ENCODE data around the gene RERE.

The RERE gene

DNA sequence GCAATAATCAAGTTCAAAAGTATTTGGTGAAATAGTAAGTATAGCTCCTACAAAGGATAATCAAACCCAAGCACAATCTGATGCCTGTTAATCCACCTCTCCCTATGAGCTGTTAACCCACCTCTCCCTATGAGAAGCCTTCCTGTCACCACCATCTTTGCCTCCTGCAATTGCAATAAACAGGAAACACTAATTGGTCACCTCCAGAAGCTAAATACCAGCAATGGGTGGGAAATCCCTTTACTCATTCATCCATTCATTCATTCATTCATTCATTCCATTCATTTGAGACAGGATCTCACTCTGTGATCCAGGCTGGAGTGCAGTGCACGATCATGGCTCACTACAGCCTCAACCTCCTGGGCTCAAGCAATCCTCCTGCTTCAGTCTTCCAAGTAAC is 132.8 kb downstream of the RERE start:
- DNase-seq = no peak

DNA sequence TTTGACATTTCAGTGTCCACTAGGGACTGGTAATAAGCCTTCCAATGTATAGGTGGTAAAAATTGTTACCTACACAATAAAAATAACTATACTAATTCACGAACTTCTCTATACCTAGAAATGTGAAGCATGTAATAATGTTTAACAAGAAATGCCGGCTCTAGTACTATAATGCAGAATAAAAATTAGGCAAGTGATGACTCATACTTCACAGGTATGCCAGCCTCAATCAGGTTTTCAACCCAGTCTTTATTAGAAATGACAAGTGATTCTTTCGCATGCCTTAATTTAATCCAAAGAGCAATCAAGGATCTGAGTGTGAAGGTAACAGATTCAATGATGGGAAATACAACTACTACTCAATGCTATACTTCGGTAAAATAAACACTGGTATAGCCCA is 134.9 kb downstream of the RERE start:
- DNase-seq = no peak

DNA sequence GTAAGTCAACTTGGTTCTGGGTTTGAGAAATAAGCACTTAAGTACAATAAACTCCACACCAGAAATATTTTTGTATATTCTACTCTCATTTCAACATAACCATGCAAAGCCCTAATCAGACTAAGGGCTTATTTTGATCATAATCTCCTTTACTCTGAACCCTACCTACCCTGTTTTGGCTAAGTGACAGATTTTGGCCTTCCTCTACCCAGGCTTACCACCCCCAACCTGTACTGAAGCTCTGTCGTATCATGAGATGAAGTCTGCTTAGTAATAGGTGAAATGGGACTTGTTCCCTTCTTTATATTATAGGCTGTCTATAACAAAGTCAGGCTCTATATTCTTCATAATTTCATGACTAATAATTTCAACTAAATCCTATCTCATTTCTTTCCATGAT is 135.5 kb downstream of the RERE start:
- no peak for DNase-seq

DNA sequence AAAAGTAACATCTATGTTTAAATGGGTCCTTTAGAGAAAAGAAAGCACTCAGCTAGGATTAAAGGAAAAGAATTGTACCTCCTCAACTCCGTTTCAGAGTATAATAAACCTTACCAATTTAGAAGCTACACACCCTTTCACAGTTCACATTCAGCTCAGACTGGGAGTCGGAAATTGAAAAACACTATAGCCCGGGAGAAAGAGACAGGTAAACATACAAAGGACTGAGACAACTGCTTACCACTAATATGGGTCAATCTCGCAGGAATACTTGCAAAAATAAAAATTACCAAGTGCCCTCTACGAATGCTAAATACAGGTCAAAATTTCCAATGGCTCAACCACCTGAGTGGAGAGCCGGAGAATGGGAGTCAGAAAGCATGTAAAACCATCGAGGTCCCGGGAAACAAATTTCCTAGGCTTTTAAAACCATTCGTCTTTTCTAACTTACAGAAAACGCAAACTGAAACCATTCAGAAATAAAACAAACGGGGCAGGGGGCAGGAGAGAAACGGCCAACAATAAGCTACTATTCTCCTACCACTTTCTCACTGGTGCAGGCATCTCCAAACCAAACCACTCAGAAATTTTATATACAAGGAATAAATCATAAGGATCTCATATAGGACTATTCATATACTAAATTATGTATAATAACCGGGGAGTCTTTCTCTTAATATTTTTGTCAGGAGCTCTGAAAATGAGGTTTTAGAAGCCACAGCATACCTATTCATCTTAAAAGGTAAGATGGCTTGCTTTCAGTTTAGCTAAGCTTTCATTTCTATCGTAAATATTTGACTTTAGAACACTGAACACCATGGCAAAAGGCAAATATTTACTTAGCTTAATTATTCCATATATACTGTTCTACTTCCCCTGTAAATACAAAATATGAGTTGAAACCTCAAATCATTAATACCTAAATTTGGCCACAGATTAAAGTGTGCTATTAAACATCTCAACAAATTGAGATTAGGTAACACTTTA is 136.5 kb downstream of the RERE start:
- DNase-seq = no peak

DNA sequence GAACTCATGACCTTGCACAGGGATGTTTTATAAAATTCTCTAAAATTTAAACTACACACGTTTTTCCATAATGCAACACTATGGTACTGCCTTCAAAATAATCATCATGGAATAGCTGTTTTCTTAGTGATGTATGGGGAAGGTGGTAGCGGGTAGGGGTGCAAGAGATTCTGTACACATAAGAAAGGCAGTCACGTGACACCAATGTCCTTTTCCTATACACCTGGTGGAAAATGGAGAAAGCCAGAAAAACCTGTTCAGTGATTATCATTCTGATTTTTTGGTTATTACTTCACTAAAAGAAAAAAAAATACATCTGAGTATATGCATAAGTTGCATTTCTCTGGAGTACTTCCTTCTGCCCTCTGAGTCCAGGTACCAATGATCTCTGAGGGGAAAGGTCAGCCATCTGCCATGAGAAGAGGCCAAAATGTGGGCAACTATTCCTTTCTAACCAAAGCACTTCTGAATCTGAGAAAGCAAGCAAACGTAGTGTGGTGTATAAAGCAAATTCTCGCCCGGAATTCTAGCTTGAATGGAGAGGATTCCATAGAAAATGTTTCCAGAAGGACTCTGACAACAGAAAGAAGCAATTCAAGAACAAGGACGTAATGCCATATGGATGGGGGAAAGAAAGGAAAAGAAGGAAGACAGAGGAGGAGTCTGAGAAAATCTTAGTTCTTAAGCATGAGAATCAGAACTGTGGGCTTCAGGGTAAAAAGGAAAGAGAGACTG is 137.3 kb downstream of the RERE start:
- no peak for DNase-seq

DNA sequence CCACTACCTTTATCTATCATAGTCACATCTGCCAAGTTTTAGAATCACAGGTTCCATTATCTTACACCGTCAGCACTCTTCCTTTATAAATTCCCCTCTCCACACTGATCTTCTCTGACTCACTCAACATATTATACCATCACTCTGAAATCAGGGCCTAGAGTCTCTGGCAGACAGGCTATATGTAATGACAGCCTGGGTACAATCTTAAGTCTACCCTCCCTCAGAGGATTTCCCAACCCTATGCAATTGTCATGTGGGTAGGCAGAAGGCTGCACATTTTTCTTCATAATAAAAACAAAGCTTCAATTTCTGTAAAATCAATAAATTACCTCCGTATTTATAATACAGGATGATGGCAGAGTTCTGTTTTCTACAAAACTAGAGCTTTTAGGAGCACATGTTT is 138.0 kb downstream of the RERE start:
- no peak for DNase-seq

DNA sequence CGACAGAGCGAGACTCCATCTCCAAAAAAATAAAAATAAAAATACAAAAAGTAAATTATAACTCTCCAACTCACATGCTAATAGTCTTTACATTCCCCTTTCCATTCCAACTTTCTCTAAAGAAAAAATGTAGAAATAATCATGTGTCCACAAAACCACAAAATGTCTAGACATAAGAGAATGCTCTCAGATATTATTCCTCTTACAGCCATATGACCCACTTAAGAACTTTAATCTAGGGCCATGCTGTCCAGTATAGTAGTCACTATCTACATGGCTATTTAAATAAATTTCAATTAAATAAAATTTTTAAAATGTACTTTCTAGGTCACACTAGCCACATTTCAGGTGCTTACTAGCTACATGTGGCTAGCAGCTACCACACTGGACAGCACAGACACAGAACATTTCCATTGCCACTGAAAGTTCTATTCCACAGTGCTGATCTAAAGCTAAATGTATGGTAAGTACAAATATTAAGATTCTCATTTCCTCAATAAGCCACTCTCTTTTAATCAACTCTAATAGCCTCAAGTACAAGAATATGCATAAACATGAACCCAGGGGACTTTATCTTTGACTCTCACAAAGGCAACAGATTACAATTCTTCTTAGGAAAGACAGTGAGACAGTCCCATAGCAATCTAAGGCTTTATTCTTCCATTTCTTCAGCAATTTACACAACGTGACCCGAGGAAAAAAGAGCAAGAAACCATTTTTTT is 138.6 kb downstream of the RERE start:
- no peak for DNase-seq

DNA sequence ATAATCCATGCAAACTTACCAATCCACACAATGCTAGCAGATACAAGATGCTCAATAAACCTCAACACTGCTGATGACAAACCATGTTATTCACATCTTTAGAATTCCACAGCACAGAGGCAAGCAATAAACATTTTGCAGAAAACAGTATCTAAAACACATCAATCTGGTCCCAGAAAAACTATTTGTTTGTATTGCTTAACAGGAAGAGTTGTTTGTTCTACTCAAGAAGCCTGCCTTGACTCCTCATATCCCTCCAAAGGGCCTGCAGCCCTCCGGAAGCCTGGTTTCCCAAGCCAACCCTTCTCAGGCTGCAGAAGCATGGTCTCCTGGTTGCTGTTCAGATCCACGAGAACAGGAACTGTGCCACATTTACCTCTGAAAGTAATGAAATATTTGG is 139.7 kb downstream of the RERE start:
- DNase-seq = no peak

DNA sequence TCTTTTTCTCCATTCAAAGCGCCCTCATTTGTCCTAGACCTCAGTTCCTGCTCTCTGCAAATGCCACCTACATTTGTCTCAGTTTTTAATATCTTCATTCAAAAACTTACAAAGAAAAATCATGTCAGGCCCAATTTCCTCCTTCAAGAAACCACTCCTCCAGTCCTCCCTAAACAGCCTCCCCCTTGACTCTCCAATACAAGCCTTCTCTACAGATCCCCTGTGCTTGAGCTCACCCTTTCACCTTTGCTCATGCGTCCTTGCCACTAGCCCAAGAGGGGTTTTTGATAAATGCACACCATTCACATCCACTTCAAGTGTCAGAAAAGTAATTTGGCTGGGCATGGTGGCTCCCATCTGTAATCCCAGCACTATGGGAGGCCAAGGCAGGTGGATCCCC is 140.6 kb downstream of the RERE start:
- DNase-seq = no peak

DNA sequence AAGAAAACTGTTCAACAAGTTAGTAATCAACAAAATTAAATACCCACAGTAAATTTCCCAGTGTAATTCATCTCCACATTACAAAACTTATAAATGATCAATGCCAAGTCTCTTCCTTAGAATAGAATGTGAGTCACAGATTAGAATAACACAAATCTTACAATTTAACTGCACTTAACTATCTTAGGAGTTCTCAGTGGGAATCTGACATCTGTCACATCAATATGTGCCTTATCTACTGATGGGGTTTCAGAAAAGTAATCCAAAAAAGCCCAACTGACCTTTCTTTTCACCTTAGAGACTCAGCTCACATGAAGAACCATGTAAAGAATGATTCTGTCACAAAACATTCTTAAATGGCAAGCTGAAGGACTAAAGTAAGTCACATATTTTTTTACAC is 141.4 kb downstream of the RERE start:
- DNase-seq = no peak

DNA sequence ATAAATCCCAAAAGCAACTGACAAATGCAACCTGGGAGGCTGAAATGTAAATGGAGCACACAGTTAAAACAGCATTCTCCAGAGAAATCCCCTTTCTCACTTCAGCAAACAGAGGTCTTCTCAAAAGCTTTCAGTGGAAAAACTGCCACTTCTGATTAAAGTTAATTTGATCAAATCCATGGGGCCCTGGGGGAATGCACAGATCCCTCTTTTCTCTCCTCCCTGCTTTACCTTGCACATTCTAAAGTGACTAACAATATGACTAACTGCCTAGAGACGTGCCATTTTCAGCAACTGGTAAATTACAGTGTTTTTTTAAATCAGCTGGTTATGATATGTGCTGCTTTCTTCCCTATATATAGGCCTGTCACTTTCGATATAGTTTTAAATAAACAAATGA is 142.5 kb downstream of the RERE start:
- no peak for DNase-seq

DNA sequence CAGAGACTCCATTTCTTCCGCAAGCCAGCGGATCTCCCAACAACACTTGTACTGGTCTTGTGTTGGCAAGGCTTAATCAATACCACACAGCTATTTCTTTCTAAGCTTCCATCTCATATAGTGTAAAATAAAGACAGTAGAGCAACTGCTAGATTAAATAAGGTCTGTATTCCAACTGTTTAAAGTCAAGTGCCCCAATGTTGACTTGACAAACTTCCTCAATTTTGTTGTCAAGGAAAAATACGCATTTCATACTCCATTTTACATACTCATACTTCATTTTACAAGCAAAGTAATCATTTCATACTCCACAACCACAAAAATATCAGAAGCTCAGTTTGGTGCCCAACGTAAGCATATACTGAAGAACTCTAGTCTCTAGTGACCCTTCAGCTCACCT is 143.0 kb downstream of the RERE start:
- no peak for DNase-seq

DNA sequence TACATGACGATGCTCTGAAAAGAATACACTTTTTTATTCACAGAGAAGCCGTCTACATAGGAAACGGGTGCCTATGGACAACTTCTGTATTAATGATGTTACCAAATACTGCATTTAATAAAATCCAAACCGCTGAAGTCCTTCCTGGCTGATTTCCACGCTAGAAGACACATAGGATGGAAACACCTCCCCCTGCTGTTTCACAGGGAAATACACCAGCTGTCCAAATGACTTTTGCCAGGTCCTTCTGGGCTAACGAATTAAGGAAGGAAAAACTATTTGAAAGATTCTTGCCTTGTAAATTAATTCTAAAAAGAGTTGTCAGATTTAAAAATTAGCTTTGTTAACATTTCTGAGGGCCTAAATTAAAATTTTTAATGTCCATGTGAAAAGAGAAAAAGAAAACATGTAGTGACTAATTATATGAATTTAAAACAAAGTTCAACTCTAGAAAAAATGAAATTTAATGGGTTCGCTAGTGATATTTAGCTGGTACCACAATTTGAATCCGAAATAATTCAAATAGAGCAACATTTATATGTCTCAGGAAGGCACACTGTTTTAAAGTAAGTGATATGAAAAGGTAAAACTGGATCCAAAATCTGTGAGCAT is 146.0 kb downstream of the RERE start:
- no peak for DNase-seq

DNA sequence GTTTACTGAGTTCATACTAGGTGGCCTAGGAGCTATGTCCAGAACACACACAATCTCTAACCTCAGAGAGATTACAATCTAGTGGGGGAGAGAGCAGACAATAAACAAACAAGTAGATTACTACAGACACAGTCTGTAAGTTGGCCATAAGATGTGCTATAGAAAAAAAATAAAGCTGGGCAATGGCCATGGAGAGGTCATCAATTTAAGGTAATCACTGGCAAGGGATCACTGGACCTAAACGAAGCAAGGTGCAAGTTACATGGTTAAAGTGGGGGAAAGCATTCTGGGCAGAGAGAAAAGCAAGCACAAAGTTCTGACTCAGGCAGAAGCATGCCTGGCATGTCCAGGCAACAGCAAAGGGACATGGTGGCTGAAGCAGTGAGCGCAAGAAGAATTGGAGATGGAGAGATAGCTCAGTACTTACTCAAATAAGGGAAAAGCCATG is 147.0 kb downstream of the RERE start:
- no peak for DNase-seq

DNA sequence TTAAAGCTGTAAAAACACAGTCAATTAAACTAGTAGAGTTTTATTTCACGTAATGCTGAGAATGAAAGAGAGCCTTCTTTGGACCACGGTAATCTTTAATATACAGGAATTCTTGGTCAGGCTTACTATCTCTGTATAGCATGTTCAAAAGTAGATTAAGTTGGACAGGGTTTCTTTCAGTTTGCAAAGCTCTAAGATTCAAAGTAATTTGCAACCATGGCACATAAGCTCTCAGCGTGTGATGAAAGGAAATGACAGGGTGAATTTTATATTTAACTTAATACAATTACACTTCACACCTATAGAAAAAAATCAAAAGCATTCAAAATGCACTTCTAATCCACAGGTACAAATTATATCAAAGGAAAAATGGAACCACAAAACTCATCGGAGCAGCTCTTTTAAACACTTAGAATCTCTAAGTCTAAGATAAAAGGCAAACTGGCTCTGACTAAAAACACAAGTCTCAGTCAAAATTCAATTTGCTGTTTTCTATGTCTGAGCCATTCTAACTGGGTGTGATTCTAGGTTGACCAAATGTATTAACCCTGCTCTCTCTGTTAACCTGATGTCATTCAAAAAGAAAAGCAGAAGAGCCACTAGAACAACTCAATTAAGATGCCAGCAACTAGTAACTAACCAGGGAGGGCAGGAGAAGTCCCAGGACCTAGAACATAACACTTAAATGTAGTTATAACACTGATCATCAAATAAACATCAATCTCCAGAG is 147.7 kb downstream of the RERE start:
- DNase-seq = no peak

DNA sequence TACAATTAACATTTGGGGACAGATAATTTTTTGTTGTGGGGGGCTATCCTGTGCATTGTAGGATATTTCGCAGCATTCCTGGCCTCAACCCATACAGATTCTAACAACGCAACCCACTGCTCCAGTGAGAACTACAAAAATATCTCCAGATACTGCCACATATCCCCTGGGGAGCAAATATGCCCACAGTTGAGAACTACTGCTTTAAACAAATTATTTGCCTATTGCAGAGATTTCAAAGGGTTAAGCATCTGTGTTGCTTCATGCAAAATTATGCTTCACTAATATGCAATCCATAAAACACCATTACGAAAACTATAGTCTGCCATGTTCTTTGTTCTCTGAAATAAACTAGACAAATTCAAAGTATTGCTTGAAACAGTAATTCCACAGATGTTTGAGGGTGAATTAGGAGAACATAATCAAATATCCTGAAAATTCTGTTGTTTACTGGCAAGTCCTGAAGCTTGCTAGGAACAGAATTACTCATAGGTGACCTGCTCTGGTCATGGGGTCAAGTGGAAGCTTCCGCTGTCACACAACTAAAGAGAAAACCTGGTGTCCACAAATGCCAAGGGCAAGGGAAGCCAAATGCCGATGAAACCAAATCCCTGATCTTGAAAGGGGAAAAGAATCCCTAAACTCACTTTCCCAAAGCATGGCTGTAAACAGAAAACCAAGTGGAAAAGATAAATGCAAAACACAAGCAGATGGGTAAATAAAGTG is 149.4 kb downstream of the RERE start:
- DNase-seq = no peak

DNA sequence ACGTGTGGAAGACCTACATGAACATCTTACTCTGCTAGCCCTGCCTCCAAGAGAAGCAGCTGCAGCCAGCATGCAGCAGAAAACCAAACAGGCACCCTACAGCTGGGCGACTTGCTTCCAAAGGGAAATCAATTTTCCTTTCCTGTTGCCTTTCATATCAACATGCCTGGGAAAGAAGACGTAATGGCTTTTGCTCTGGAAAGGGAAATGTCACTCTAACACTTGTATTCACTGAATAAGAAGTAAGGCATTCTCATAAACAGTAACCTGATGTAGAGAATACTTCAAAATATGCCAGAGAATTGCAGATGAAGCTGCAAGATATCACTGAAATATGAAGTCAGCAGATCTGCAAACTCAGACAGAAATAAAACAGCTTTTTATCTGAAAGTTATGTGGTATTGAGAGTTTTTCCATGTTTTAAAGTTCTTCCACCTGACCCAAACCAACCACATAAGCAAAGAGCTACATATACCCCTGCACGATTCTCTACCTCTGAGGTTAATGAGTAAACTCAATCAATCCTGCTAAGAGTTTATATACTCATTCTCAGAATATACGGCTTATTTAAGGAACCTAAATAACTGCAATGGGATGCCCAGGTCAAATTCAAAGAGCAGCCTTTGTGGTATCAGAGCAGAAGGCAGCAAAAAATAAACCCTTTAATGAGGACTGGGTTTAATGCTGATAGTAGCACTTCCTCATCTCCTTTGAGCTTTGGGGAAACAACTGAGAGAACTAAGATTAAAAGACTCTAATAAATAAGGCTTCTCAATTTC is 150.9 kb downstream of the RERE start:
- DNase-seq = no peak

DNA sequence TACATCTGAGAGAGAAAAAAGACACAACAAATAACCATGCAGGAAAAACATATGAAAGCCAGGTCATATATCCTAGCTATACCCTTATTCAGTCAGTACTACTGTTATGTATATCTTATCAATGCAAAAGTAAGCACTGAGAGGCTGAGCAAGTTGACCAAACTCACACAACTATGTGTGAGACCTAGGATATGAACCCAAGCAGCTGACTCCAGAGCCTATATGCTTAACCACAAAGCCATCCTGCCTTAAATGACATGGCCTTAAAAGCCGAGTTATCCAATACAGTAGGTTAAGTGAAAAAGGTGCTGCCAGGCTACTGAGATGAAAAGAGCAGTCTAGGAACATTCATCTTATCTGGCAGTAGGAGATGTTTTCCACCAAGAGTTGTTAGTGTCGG is 151.6 kb downstream of the RERE start:
- DNase-seq = no peak

DNA sequence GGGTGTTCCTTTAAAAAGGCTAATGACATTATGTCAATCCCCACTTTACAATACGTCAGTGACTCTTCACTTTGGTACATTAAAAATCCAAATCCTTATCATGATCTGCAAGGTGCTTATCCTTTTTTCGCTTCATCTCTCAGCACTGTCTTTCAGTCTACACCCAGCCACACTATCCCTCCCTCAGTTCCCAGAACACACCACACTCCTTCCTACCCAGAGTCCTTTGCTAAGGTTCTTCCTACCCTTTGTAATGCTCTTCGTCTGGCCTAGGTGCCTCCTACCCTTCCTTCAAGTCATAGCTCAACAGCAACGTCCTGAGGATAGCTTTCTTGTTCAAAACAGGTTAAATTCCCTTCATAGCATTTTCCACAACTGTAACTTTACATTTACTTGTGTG is 152.6 kb downstream of the RERE start:
- DNase-seq = no peak

DNA sequence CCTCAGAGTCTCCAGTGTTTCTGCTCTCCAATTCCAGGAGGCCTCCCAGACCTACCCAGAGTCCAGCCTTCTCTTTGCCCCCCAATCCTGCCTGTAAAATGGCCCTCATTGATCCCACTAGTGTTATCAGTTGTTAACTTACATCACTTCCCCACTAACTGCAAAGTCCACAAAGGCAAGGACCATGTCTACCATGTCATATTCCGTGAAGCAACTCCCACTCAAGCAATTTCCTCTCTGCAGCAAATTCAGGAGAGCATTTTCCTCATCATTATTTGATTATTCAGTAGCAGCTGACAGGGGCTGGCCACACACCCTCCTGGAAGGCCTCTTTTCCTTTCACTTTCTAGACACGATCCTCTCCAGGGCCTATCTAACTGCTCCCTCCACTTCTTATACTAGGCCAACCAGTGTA is 153.5 kb downstream of the RERE start:
- no peak for DNase-seq

All from effector CD8-positive, alpha-beta T cell (primary cell).